GM12873 (cell line): ENCODE measurements around the gene ATRNL1.

Experiments used
- CTCF ChIP-seq: IDR thresholded peaks from 2 replicates; pipeline ENCODE4 v1.5.1; 2012; ENCODE audit warnings: low read depth, mild to moderate bottlenecking, moderate library complexity, low read length, control low read depth; ENCODE audit not compliant: insufficient read depth; ENCODE audit errors: missing control alignments

Gene ATRNL1

GRCh38 chr10:115059301-115059898 lies 33.8 kb upstream of the ATRNL1 start:
- TF ChIP-seq CTCF, result no peak

- TF ChIP-seq CTCF, result no peak
Observed at GRCh38 chr10:115063701-115064658, 29.2 kb upstream of the ATRNL1 start.

DNA sequence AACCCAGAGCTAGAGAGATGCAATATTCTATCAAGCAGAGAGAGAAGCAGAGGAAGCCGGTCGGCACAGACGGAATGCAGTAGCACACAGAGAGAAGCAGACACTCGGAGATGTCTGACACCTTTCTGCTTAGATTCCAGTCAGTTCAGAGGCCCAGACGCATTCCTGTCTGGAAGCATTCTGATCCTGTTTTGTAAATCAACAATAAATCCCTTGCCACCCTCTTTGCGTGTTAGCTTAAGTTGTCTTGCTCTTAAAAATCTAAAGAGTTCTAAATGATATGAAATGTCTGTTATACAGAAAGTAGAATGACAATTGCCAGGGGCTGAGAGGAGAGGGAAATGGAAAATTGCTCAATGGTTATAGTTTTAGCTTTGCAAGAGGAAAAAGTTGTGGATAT lies 27.4 kb upstream of the ATRNL1 start:
- TF ChIP-seq CTCF, result no peak

DNA sequence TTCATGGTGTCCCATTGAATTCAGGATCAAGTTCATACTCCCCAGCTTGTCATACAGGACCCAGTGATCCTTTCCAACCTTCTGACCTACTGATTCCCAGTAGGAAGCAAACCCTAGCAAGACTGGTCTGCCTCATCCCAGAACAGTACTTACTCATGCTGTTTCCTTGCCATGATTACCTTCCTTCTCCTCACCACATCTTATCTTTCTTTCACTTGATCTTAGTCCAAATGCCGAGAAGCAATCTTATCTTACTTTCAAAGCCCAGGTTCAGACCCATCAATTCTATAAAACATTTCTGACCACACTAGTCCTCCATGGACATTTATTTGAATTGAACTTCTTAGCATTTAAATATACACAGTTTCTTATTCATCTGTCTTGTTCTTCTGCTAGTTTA lies 26.6 kb upstream of the ATRNL1 start:
- TF ChIP-seq CTCF, result no peak

DNA sequence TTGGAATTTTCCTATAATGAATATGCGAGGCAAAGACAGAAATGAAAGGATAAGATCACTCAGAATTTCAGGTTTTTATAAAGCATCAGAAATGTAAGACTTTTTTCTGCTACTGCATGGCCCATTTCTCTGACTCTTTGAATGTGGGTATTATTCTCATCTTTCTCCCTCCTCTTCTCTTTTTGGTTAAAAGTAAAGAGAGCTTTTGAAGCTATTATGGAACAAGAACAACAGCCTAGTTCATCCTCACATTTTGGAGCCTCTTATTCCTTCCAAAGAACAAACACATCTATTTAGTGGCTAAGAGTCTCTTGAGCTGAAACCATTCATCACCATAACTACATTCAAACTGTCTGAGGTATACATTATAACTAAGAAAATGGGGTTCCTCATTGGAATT lies 19.4 kb upstream of the ATRNL1 start:
- no peak for TF ChIP-seq CTCF

DNA sequence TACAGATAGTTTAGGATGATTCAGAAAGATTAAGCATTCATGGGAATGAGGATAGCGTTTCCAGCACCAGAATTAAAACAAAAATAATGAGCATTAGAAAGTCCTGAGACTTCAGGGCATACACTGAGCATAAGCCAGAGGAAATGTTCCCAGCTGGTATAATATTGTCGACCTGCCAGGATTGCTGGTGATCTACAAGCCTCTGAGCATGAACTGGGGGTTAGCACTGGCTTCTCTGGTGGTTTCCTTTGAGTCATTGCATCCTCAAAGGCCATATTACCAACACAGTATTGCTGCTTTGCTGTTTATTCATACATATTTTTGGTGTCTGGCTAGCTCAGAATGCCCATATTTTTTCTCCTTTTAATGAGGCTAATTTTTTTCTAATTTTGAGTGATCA lies 10.7 kb upstream of the ATRNL1 start:
- no peak for TF ChIP-seq CTCF

DNA sequence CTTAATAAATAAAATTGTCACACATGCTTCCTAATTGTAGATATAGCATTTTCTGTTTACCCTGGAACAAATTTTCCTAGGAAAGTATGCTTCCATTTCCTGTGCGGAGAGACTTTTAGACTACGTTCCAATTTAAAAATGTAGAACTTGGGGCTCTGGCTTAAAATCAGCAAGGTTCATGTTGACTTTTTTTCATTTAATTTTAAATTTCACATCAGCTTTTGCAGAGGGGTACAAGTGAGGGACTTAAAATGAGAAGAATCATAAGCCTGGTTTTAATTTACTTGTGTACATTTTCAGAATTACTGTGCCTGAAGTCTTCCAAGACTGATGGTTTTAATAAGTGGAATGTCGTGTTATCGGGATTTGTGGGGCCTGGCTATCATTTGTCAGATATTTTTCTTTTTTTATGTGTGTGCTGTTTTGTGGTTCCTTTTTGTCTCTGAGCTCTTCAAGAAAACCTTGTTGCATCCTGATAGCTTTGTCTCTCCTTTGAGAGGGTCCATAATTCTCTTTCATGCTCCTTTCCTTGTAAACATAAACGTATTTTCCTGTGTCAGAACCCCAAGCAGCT lies 8.8 kb upstream of the ATRNL1 start:
- TF ChIP-seq CTCF, result no peak
